Sigmoid colon (tissue), 4 donors: Measurements from ENCODE around the gene USP40.

ENCODE experiments used
- POLR2A ChIP-seq, 2 donors: fragments of 450-650 bp; IDR thresholded peaks; one replicate each; pipeline ENCODE4 v1.6.1; 2016; ENCODE audit warnings: antibody characterized with exemption in 2 of 2, mild to moderate bottlenecking in 2 of 2, moderate library complexity in 2 of 2
- POLR2AphosphoS5 ChIP-seq, 4 donors: sonication (generic); formaldehyde crosslinking; IDR thresholded peaks; one replicate each; pipeline ENCODE4 v1.6.1; 2017; ENCODE audit warnings: antibody characterized with exemption in 4 of 4
- TF ChIP-seq, protein P1 (sequence below), 4 experiments: fragments of 450-650 bp in 3 of 4; fragments of 200-600 bp in 1 of 4; IDR thresholded peaks; one replicate each; pipeline ENCODE4 v1.5.1; 2016 to 2019; ENCODE audit warnings: antibody characterized with exemption in 4 of 4, mild to moderate bottlenecking in 3 of 4, moderate library complexity in 2 of 4

- TF ChIP-seq, protein P1, sequence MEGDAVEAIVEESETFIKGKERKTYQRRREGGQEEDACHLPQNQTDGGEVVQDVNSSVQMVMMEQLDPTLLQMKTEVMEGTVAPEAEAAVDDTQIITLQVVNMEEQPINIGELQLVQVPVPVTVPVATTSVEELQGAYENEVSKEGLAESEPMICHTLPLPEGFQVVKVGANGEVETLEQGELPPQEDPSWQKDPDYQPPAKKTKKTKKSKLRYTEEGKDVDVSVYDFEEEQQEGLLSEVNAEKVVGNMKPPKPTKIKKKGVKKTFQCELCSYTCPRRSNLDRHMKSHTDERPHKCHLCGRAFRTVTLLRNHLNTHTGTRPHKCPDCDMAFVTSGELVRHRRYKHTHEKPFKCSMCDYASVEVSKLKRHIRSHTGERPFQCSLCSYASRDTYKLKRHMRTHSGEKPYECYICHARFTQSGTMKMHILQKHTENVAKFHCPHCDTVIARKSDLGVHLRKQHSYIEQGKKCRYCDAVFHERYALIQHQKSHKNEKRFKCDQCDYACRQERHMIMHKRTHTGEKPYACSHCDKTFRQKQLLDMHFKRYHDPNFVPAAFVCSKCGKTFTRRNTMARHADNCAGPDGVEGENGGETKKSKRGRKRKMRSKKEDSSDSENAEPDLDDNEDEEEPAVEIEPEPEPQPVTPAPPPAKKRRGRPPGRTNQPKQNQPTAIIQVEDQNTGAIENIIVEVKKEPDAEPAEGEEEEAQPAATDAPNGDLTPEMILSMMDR (IDR thresholded peaks at IDR 0.05) = no peak
- peak; percentile 86 to 98 (median 94) for TF ChIP-seq POLR2AphosphoS5 (IDR thresholded peaks at IDR 0.05)
- TF ChIP-seq POLR2A (IDR thresholded peaks at IDR 0.05) = peak; percentile 85 to 90
Observed at GRCh38 chr2:233566141-233566956, at the start of gene USP40.
